ENCODE measurements around the gene PAM. TPM values are rescaled to one million over a fixed set of nuclear protein-coding genes. Genes with fewer than 3 reads are reported as not detected.

The PAM gene
- total and polyA plus RNA-seq, 12 donors, result 488 to 1,485 (median 1,074) TPM

DNA sequence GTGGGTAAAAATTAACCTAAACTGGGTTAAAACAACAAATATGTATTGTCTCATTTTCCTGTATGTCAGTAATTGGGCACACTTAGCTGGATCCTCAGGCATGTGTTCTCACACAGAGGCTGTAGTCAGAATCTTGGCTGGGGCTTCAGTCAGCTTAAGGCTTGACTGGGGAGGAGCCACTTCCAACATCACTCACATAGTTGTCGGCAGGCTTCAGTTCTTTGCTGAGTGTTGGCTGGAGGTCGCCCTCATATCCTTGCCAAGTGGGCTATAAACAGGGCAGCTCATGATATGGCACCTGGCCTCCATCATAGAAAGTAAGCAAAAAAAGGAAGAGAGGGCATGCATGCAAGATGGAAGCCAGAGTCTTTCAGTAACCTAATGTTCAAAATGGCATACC, 191.9 kb downstream of the PAM start:
- H3K4me1 ChIP-seq, result peaks cover 0 to 28% (median 0%) of the 10 kb centered on the region in 9 donors
- H3K27ac ChIP-seq, result no peak overlapping the region
- DNase-seq, result peak; percentile 12 to 40
- TF ChIP-seq, protein P1, sequence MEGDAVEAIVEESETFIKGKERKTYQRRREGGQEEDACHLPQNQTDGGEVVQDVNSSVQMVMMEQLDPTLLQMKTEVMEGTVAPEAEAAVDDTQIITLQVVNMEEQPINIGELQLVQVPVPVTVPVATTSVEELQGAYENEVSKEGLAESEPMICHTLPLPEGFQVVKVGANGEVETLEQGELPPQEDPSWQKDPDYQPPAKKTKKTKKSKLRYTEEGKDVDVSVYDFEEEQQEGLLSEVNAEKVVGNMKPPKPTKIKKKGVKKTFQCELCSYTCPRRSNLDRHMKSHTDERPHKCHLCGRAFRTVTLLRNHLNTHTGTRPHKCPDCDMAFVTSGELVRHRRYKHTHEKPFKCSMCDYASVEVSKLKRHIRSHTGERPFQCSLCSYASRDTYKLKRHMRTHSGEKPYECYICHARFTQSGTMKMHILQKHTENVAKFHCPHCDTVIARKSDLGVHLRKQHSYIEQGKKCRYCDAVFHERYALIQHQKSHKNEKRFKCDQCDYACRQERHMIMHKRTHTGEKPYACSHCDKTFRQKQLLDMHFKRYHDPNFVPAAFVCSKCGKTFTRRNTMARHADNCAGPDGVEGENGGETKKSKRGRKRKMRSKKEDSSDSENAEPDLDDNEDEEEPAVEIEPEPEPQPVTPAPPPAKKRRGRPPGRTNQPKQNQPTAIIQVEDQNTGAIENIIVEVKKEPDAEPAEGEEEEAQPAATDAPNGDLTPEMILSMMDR (IDR thresholded peaks at IDR 0.05), result no peak
- H3K36me3 ChIP-seq, result peaks cover 0 to 77% (median 16%) of the 10 kb centered on the region in 9 donors
- intact Hi-C loops (cut with DNase I), result no loop called here
- H3K9me3 ChIP-seq, result no peaks in the 10 kb centered on the region
- ATAC-seq, result peak; percentile 52 to 94 (median 80)
- no peaks in the 10 kb centered on the region for H3K27me3 ChIP-seq
- no peak overlapping the region for H3K4me3 ChIP-seq
- WGBS, 2 donors, result 56 to 61% methylated on average over 2 of the region's 2 CpGs

DNA sequence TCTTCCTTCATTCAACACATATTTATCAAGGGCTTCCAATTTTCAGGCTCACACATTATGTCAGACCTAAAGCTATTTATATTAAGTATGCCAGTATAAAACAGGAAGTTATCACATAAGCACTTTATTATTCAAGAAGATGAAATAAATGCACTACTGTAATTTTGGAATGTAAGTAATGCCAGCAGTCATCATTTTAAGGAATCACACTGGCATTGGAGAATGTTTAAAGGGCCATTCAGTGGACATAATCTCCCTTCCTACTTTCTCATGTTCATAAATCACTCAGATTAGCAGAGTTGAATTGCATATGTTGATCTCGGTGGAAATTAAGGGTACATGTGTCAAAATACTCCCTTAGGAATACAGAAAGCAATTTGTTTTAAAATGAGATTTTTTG, 200.4 kb downstream of the PAM start:
- no peak overlapping the region for H3K27ac ChIP-seq
- WGBS, 2 donors, result 39 to 54% methylated on average over 1 of the region's 1 CpG
- H3K36me3 ChIP-seq, result peaks cover 0 to 83% (median 17%) of the 10 kb centered on the region in 9 donors
- no peaks in the 10 kb centered on the region for H3K9me3 ChIP-seq
- no peak overlapping the region for H3K4me3 ChIP-seq
- DNase-seq, result no peak
- no peak for ATAC-seq
- TF ChIP-seq, protein P1 (IDR thresholded peaks at IDR 0.05), result no peak
- peaks cover 0 to 21% (median 17%) of the 10 kb centered on the region in 9 donors for H3K4me1 ChIP-seq
- no peaks in the 10 kb centered on the region for H3K27me3 ChIP-seq
- intact Hi-C loops (cut with DNase I), result loop anchor here in 1 of 10 donors (5.0 kb wide), 1 partner anchor 193 kb away; no protein-coding TSS in a partner anchor

DNA sequence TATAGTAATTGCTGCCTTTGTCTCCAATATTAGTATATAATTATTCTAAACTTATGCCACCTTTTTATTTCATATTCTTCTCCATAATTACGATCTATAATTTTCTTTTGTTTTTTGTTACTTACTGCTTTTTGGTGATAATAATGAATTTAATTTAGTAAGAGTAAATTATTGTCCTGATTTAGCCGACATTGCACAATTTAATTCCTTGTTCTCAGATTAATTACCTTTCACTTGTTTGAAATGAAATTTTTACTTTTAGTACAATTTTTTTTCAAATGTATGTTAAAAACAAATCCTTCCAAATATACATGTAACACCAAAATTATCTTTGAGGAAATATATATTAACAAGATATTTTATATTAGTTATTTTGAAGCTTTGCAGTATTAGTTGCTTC, 201.5 kb downstream of the PAM start:
- WGBS, 2 donors, result 97 to 99% methylated on average over 2 of the region's 2 CpGs
- peaks cover 0 to 82% (median 12%) of the 10 kb centered on the region in 9 donors for H3K36me3 ChIP-seq
- intact Hi-C loops (cut with DNase I), result loop anchor here in 1 of 10 donors (5.0 kb wide), 1 partner anchor 194 kb away; no protein-coding TSS in a partner anchor

DNA sequence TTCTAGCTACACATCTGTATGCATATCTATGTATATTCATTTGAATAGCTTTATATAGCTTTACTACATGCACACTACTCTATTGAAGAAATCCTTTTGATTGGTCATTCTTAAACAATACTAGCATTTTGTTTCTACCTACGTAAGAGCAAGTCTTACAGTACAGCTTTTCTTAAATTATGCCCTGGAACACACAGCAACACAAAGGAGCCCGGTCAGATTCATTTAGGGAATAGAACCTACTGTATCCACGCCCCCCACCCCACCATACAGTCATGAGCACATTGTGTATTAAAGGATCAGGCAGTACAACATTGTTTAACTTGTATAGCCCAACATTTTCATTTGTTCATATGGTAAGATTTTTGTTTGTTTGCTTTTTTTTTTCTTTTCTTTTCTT, 202.0 kb downstream of the PAM start:
- 97% methylated on average over 3 of the region's 3 CpGs for WGBS, 2 donors
- no peaks in the 10 kb centered on the region for H3K9me3 ChIP-seq
- DNase-seq (no peak), ATAC-seq (no peak)
- peaks cover 0 to 82% (median 7%) of the 10 kb centered on the region in 9 donors for H3K36me3 ChIP-seq
- no peak overlapping the region for H3K4me3 ChIP-seq
- no peaks in the 10 kb centered on the region for H3K27me3 ChIP-seq
- no peak overlapping the region for H3K27ac ChIP-seq
- peaks cover 0 to 21% (median 17%) of the 10 kb centered on the region in 9 donors for H3K4me1 ChIP-seq
- intact Hi-C loops (cut with DNase I), result loop anchor here in 1 of 10 donors (5.0 kb wide), 1 partner anchor 195 kb away; no protein-coding TSS in a partner anchor
- TF ChIP-seq, protein P1 (IDR thresholded peaks at IDR 0.05), result no peak

More for the DNA sequence above, 201.5 kb downstream of the PAM start:
- no peak for ATAC-seq
- DNase-seq, result no peak
- TF ChIP-seq, protein P1 (IDR thresholded peaks at IDR 0.05), result no peak
- Histone ChIP-seq H3K4me1 (peaks cover 0 to 21% (median 17%) of the 10 kb centered on the region in 9 donors), H3K27me3 (no peaks in the 10 kb centered on the region), H3K9me3 (no peaks in the 10 kb centered on the region), H3K4me3 (no peak overlapping the region), H3K27ac (no peak overlapping the region)

Measured in heart right ventricle (tissue), 16 donors.